Heart left ventricle (tissue), 13 donors: Measurements from ENCODE around the gene HNRNPAB.

Source experiments
- POLR2A ChIP-seq, 2 donors: fragments of 450-650 bp; IDR thresholded peaks; one replicate each; pipeline ENCODE4 v1.6.1; 2017; ENCODE audit warnings: antibody characterized with exemption in 2 of 2, mild to moderate bottlenecking in 2 of 2, moderate library complexity in 2 of 2
- TF ChIP-seq, protein P1 (sequence below), 12 donors: fragments of 200-600 bp; sonication (generic) in 4 of 12; IDR thresholded peaks; one replicate each; pipeline versions ENCODE4 v1.5.0 to v1.8.0; 2018 to 2022; ENCODE audit warnings: antibody characterized with exemption in 12 of 12, mild to moderate bottlenecking in 5 of 12
- donor health status: ischemic (EF 13 %, LVEDD 7.1; RV severe dilation, severe dysfunction).
- donor health status: DM: no; HTN: yes; CAD: no.
- donor health status: DM: no; HTN: no; CAD: no.
- donor health status: ischemic (EF 25% LVEDD 6.9; RV normal size, moderate dysfunction).
- donor health status: ischemic (EF 25% LVEDD 5.7; RV mildly dilated, moderate dysfunction).
- donor health status: ischemic (EF 35%, LVEDD 5.7; RV mildly dilated, moderate dysfunction).
- donor health status: nonischemic (EF 11% LVEDD 7.7; RV severe dilation, severe dysfunction).
- donor health status: DM: yes; HTN: yes; CAD: no.
- donor health status: PGD.
- donor health status: ischemic (EF 29% LVEDD 5.4; RV normal size, mild dysfunction).
- donor health status: nonischemic (EF 23%, LVEDD 6.1; RV moderate dilation, normal function).

DNA sequence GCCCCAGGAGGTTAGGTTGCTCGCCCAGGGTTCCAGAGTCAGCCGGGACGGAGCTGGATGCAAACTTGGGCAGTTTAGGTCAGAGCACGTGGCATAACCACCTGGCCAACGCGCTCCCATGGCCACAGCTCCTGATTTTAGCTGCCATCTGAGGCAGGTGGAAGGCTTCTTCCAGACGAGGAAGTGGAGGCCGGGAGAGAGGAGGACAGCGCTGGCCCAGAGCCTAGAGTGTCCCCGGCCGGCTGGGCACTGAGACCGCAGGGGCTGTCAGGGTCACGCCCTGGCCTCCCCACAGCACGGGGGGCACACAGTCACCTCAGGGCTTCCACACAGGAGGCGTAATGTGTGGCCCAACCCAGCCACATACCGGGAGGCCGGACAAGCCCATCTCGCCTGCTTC is 44.4 kb downstream of the HNRNPAB start:
- TF ChIP-seq POLR2A (IDR thresholded peaks at IDR 0.05): no peak
- TF ChIP-seq, protein P1, sequence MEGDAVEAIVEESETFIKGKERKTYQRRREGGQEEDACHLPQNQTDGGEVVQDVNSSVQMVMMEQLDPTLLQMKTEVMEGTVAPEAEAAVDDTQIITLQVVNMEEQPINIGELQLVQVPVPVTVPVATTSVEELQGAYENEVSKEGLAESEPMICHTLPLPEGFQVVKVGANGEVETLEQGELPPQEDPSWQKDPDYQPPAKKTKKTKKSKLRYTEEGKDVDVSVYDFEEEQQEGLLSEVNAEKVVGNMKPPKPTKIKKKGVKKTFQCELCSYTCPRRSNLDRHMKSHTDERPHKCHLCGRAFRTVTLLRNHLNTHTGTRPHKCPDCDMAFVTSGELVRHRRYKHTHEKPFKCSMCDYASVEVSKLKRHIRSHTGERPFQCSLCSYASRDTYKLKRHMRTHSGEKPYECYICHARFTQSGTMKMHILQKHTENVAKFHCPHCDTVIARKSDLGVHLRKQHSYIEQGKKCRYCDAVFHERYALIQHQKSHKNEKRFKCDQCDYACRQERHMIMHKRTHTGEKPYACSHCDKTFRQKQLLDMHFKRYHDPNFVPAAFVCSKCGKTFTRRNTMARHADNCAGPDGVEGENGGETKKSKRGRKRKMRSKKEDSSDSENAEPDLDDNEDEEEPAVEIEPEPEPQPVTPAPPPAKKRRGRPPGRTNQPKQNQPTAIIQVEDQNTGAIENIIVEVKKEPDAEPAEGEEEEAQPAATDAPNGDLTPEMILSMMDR (IDR thresholded peaks at IDR 0.05): no peak
